ENCODE results near the gene STK32C. TPM values are rescaled to one million over a fixed set of nuclear protein-coding genes. Genes with fewer than 3 reads are reported as not detected.

The STK32C gene
- total and polyA plus RNA-seq, 2 of the 4 experiments (the other 2 are of a cell fraction), result 5.0 to 8.3 TPM

DNA sequence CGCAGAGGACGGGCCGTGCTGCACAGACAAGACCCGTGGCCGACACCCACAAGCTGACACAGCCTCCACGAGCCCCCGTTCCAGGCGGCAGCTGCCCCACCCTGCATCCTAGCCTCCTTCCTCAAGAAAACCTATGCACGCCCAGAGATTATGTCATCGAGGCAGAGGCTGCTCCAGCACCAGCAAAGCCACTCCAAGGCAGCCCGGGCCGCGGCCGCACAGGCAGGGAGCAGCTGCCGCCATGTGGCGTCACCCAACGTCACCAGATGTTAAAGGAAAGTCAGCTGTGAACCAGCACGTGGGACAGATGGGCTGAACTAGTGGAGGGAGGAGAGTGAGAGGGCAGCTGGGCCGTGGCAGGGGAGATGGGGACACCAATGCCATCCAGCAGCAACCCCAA lies 59.8 kb downstream of the STK32C start:
- Histone ChIP-seq H2BK120ac (ENCODE audit: low read depth, low read length) (no peak overlapping the region), H3K4me3 (ENCODE audit: insufficient read depth, low read depth, low read length) (no peak overlapping the region), H3K18ac (ENCODE audit: low read depth, low read length) (no peak overlapping the region), H3K79me1 (ENCODE audit: low read depth in 1 of 2, low read length in 2 of 2) (no peaks in the 10 kb centered on the region), H3K27ac (ENCODE audit: insufficient read depth, low read length) (no peak overlapping the region), H3K4ac (ENCODE audit: low read depth, low read length) (no peak overlapping the region), H3K27me3 (ENCODE audit: control insufficient read depth, insufficient read depth, low read length) (no peaks in the 10 kb centered on the region; the same call in 1 of the 2 replicates), H3K23ac (ENCODE audit: low read depth, low read length) (no peak overlapping the region), H4K20me1 (ENCODE audit: insufficient read depth, low read length) (no peaks in the 10 kb centered on the region), H2AK9ac (replicated peaks; ENCODE audit: low read depth, low read length, poor library complexity) (no peak overlapping the region), H3K14ac (replicated peaks; ENCODE audit: low read depth, low read length) (no peak overlapping the region), H2BK5ac (ENCODE audit: low read depth, low read length, poor library complexity, severe bottlenecking) (no peak overlapping the region), H2AK5ac (ENCODE audit: low read depth, low read length) (no peak overlapping the region), H2BK20ac (ENCODE audit: low read depth, low read length) (no peak overlapping the region), H3K4me2 (ENCODE audit: low read depth, low read length) (no peak overlapping the region), H4K8ac (ENCODE audit: low read depth in 2 of 2, low read length in 2 of 2) (no peak overlapping the region), H4K91ac (ENCODE audit: insufficient read depth, low read depth, low read length) (no peak overlapping the region), H3K56ac (ENCODE audit: extremely low read depth, insufficient read depth, low read length) (no peak overlapping the region), H2AFZ (replicated peaks; ENCODE audit: low read length, poor library complexity) (no peak overlapping the region), H3K9ac (ENCODE audit: low read depth, low read length) (no peak overlapping the region), H3K9me3 (ENCODE audit: control insufficient read depth, insufficient read depth, low read length) (no peaks in the 10 kb centered on the region), H2BK15ac (ENCODE audit: low read depth, low read length) (no peak overlapping the region), H3K4me1 (ENCODE audit: control insufficient read depth, insufficient read depth, low read length) (no peaks in the 10 kb centered on the region), H4K5ac (ENCODE audit: low read depth, low read length) (no peak overlapping the region), H3K36me3 (ENCODE audit: control insufficient read depth, insufficient read depth, low read length) (no peaks in the 10 kb centered on the region), H3K9me1 (ENCODE audit: insufficient read depth, low read length) (no peaks in the 10 kb centered on the region)
- ATAC-seq (ENCODE audit: low read depth), result no peak
- 69% methylated on average over 11 of the region's 19 CpGs; no CpG with 5 or more reads in 1 of the 2 experiments for WGBS, 2 experiments (ENCODE audit: extremely low coverage in 2 of 2, insufficient read length in 1 of 2)
- POLR2A ChIA-PET (ENCODE audit: unreplicated experiment), result no interaction called here
- dilution Hi-C loops (cut with HindIII; ENCODE audit: low sequenced_read_pairs, unreplicated experiment) (loop anchor here (25.0 kb wide), 1 partner anchor 89 kb away; the partner anchor contains the start of gene LRRC27), in situ Hi-C loops (cut with MboI; ENCODE audit: low sequenced_read_pairs) (no loop called here), intact Hi-C loops (cut with micrococcal nuclease) (no loop called here)
- no TSS peak for BruUV-seq (replicated peaks)
- CTCF ChIA-PET, result no interaction called here
- TF ChIP-seq, protein P1, sequence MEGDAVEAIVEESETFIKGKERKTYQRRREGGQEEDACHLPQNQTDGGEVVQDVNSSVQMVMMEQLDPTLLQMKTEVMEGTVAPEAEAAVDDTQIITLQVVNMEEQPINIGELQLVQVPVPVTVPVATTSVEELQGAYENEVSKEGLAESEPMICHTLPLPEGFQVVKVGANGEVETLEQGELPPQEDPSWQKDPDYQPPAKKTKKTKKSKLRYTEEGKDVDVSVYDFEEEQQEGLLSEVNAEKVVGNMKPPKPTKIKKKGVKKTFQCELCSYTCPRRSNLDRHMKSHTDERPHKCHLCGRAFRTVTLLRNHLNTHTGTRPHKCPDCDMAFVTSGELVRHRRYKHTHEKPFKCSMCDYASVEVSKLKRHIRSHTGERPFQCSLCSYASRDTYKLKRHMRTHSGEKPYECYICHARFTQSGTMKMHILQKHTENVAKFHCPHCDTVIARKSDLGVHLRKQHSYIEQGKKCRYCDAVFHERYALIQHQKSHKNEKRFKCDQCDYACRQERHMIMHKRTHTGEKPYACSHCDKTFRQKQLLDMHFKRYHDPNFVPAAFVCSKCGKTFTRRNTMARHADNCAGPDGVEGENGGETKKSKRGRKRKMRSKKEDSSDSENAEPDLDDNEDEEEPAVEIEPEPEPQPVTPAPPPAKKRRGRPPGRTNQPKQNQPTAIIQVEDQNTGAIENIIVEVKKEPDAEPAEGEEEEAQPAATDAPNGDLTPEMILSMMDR (conservative IDR thresholded peaks at IDR 0.05; ENCODE audit: low read depth, low read length), result no peak
- TF ChIP-seq BHLHE40 (IDR thresholded peaks at IDR 0.05; ENCODE audit: low read depth, low read length), result no peak
- TF ChIP-seq NFE2L2 (IDR thresholded peaks at IDR 0.05; ENCODE audit: low read depth, low read length), result no peak
- TF ChIP-seq POLR2A (IDR thresholded peaks at IDR 0.05; ENCODE audit: low read depth, low read length), result no peak
- TF ChIP-seq FOS (IDR thresholded peaks at IDR 0.05; ENCODE audit: low read depth, low read length), result no peak
- DNase-seq, result no peak
